OCI-LY7 (cell line): ENCODE results near the gene XRRA1.

Source experiments
- EZH2phosphoT487 ChIP-seq: fragments of 200-600 bp; sonication (generic); IDR thresholded peaks from 2 replicates; pipeline ENCODE4 v1.6.1; 2018; ENCODE audit warnings: low read depth, borderline replicate concordance, mild to moderate bottlenecking, mixed run types, antibody characterized with exemption, low read length, moderate library complexity, mixed read lengths
- TF ChIP-seq, protein P1 (sequence below): fragments of 200-600 bp; sonication (generic); conservative IDR thresholded peaks from 2 replicates; pipeline ENCODE4 v1.5.1; 2014; ENCODE audit warnings: mild to moderate bottlenecking, antibody characterized with exemption, low read length, moderate library complexity, mixed read lengths

GRCh38 chr11:74948898-74949752 is at the start of gene XRRA1, which contains the start of gene SPCS2:
- TF ChIP-seq EZH2phosphoT487: no peak
- TF ChIP-seq, protein P1, sequence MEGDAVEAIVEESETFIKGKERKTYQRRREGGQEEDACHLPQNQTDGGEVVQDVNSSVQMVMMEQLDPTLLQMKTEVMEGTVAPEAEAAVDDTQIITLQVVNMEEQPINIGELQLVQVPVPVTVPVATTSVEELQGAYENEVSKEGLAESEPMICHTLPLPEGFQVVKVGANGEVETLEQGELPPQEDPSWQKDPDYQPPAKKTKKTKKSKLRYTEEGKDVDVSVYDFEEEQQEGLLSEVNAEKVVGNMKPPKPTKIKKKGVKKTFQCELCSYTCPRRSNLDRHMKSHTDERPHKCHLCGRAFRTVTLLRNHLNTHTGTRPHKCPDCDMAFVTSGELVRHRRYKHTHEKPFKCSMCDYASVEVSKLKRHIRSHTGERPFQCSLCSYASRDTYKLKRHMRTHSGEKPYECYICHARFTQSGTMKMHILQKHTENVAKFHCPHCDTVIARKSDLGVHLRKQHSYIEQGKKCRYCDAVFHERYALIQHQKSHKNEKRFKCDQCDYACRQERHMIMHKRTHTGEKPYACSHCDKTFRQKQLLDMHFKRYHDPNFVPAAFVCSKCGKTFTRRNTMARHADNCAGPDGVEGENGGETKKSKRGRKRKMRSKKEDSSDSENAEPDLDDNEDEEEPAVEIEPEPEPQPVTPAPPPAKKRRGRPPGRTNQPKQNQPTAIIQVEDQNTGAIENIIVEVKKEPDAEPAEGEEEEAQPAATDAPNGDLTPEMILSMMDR: no peak
